Stimulated activated CD4-positive, alpha-beta T cell treated with anti-CD3 and anti-CD28 coated beads, Interleukin-15, amount 100 ng/mL, for 48 hours (primary cell): ENCODE data around the gene SWT1.
A peak's percentile ranks its signal among the peaks of the same experiment; 100 is the strongest.

Experiments
- DNase-seq, 2 donors: peaks; one replicate each; pipeline ENCODE4 v3.0.0-alpha.2; 2020; ENCODE audit warnings: low read depth in 2 of 2

The SWT1 gene

GRCh38 chr1:185156854-185157598 is at the start of gene SWT1, which contains the start of gene TRMT1L:
Gene SWT1 (plus strand): TSS chr1:185157167. CDS start chr1:185160842, 3,675 bp downstream.
Gene TRMT1L (minus strand): TSS chr1:185156953. CDS start chr1:185156712, 241 bp downstream.
- DNase-seq = peak; percentile 96 to 98

- DNase-seq = no peak
These were observed 48.6 kb upstream of the SWT1 start for GRCh38 chr1:185108321-185108720.

- no peak for DNase-seq
These were observed 46.8 kb upstream of the SWT1 start for GRCh38 chr1:185110145-185110544.

- DNase-seq = no peak
These were observed 45.1 kb upstream of the SWT1 start for GRCh38 chr1:185111873-185112272.

GRCh38 chr1:185112356-185112755 is 44.6 kb upstream of the SWT1 start:
- no peak for DNase-seq

- no peak for DNase-seq
These were observed 27.3 kb upstream of the SWT1 start for GRCh38 chr1:185129708-185130107.

- no peak for DNase-seq
These were observed 24.4 kb upstream of the SWT1 start for GRCh38 chr1:185132534-185132933.

GRCh38 chr1:185137896-185138545 is 18.9 kb upstream of the SWT1 start:
- no peak for DNase-seq

- DNase-seq = no peak
These were observed 17.7 kb upstream of the SWT1 start for GRCh38 chr1:185139246-185139645.

- no peak for DNase-seq
These were observed 12.7 kb upstream of the SWT1 start for GRCh38 chr1:185144233-185144632.

- DNase-seq = no peak
These were observed 5.8 kb upstream of the SWT1 start for GRCh38 chr1:185151215-185151614.

GRCh38 chr1:185152187-185152767 is 4.7 kb upstream of the SWT1 start:
- no peak for DNase-seq

- no peak for DNase-seq
These were observed 2.0 kb upstream of the SWT1 start for GRCh38 chr1:185154912-185155513.

GRCh38 chr1:185155600-185156287 is 1.2 kb upstream of the SWT1 start:
- no peak for DNase-seq

- DNase-seq = no peak
These were observed 596 bp upstream of the SWT1 start for GRCh38 chr1:185156288-185156853.

- no peak for DNase-seq
These were observed 839 bp downstream of the SWT1 start for GRCh38 chr1:185157599-185158412.

GRCh38 chr1:185158800-185159199 is 1.8 kb downstream of the SWT1 start:
- no peak for DNase-seq

GRCh38 chr1:185159966-185160365 is 3.0 kb downstream of the SWT1 start:
- no peak for DNase-seq

GRCh38 chr1:185162491-185162890 is 5.5 kb downstream of the SWT1 start:
- no peak for DNase-seq

GRCh38 chr1:185166106-185166505 is 9.1 kb downstream of the SWT1 start:
- DNase-seq = no peak
